ENCODE results near the gene HYAL4.

HYAL4 gene

GRCh38 chr7:123844712-123845219, at the start of gene HYAL4:
Gene HYAL4, plus strand, starts transcription at chr7:123845169. Its CDS starts 23,105 bp downstream, at chr7:123868274.
- TF ChIP-seq CTCF (IDR thresholded peaks at IDR 0.05; ENCODE audit: low read depth, low read length, missing control alignments): no peak
- no peak for DNase-seq (ENCODE audit: low read depth)
- in situ Hi-C loops (cut with HindIII; ENCODE audit: low sequenced_read_pairs): no loop called here
- no peak within 1 kb of the TSS for H3K4me3 ChIP-seq (ENCODE audit: low read depth, low read length)

GRCh38 chr7:123795917-123796316, 49.1 kb upstream of the HYAL4 start:
- TF ChIP-seq CTCF (IDR thresholded peaks at IDR 0.05; ENCODE audit: low read depth, low read length, missing control alignments): no peak
- no peak for DNase-seq (ENCODE audit: low read depth)
- H3K4me3 ChIP-seq (ENCODE audit: low read depth, low read length): no peak overlapping the region
- in situ Hi-C loops (cut with HindIII; ENCODE audit: low sequenced_read_pairs): no loop called here

GRCh38 chr7:123796568-123796967, 48.4 kb upstream of the HYAL4 start:
- H3K4me3 ChIP-seq (ENCODE audit: low read depth, low read length): no peak overlapping the region
- no peak for DNase-seq (ENCODE audit: low read depth)
- no peak for TF ChIP-seq CTCF (IDR thresholded peaks at IDR 0.05; ENCODE audit: low read depth, low read length, missing control alignments)
- in situ Hi-C loops (cut with HindIII; ENCODE audit: low sequenced_read_pairs): no loop called here

GRCh38 chr7:123797673-123798531, 47.1 kb upstream of the HYAL4 start:
- in situ Hi-C loops (cut with HindIII; ENCODE audit: low sequenced_read_pairs): no loop called here
- no peak overlapping the region for H3K4me3 ChIP-seq (ENCODE audit: low read depth, low read length)
- peak; percentile 19 for TF ChIP-seq CTCF (IDR thresholded peaks at IDR 0.05; ENCODE audit: low read depth, low read length, missing control alignments)
- peak; percentile 93 for DNase-seq (ENCODE audit: low read depth)

GRCh38 chr7:123798532-123799188, 46.3 kb upstream of the HYAL4 start:
- in situ Hi-C loops (cut with HindIII; ENCODE audit: low sequenced_read_pairs): no loop called here
- no peak for TF ChIP-seq CTCF (IDR thresholded peaks at IDR 0.05; ENCODE audit: low read depth, low read length, missing control alignments)
- no peak for DNase-seq (ENCODE audit: low read depth)
- no peak overlapping the region for H3K4me3 ChIP-seq (ENCODE audit: low read depth, low read length)

GRCh38 chr7:123802249-123802648, 42.7 kb upstream of the HYAL4 start:
- TF ChIP-seq CTCF (IDR thresholded peaks at IDR 0.05; ENCODE audit: low read depth, low read length, missing control alignments): no peak
- no peak for DNase-seq (ENCODE audit: low read depth)
- in situ Hi-C loops (cut with HindIII; ENCODE audit: low sequenced_read_pairs): no loop called here
- no peak overlapping the region for H3K4me3 ChIP-seq (ENCODE audit: low read depth, low read length)

Measured in astrocyte of the cerebellum (primary cell).